GM19397 (cell line): ENCODE measurements around the gene ST6GAL1.
"Not testable (repeated sequence)": the region's sequence is repeated elsewhere in the genome, so short reads cannot be mapped to it uniquely, and the experiment has no call there.

Experiments
- ATAC-seq: cut with Tn5 transposase; IDR thresholded peaks from one replicate; pipeline ENCODE4 v1.9.1; 2021; ENCODE audit warnings: mild to moderate bottlenecking, moderate library complexity; ENCODE audit not compliant: unreplicated experiment

ST6GAL1 gene

GRCh38 chr3:187017511-187018230, 87.3 kb downstream of the ST6GAL1 start:
- no peak for ATAC-seq

GRCh38 chr3:187019542-187020072, 89.3 kb downstream of the ST6GAL1 start:
- no peak for ATAC-seq

DNA sequence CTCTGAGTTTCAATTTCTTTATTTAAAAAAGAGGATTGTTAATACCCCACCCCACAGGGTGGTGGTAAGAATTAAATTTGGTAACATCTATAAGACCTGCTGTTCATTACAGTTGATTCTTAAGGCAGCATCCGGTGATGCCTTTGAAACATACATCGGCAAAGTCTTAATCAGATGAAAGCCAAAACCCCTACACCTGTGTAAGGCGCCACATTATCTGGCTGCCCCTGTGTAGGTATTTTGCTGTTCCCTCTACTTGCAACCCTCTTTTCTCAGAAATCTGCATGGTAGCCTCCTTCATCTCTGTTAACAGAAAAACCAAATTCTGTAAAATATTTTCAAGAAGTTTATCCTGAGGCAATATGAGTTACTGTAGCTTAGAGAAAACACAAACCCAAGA, 90.0 kb downstream of the ST6GAL1 start:
- ATAC-seq: no peak

GRCh38 chr3:187021748-187022402, 91.5 kb downstream of the ST6GAL1 start:
- ATAC-seq: peak; percentile 39

GRCh38 chr3:187022403-187023029, 92.2 kb downstream of the ST6GAL1 start:
- ATAC-seq: no peak

DNA sequence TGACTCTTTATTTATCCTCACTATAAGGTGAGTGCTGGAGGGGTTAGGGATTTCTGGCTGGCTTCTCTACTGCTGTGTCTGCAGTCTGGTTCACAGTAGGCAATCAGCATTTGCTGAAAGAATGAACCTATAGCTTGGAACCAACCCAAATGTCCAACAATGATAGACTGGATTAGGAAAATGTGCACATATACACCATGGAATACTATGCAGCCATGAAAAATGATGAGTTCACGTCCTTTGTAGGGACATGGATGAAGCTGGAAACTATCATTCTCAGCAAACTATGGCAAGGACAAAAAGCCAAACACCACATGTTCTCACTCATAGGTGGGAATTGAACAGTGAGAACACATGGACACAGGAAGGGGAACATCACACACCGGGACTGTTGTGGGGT, 93.0 kb downstream of the ST6GAL1 start:
- ATAC-seq: not testable (repeated sequence)

DNA sequence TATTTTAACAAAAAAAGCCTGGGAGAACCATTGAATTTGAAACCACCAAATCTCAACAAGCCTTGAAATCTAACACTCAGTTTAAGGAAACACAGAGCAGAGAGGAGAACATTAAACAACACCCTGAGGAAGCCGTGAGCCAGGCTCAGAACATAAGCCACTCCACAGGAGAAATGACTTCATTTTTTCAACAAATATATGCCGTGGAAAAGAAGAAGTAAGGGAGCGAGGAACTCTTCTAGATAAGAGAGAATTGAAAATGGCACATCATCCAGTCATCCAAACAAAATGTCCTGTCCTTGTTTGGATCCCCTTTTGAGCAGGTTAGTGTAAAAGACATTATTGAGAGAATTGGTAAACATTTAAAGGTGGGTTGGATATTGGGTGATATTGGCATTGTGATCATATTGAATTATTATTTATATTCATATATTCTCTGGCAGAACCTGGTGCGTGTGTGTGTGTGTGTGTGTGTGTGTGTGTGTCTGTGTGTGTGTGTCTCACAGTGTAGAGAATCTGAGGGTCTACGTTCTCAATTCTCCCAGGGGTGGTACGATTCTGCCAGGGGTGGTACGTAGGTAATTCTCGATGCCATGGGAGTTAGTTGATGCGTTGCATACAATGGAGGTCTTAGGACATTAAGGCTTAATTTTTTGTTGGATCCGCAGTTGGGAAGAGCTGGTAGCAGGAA, 94.4 kb downstream of the ST6GAL1 start:
- no peak for ATAC-seq

GRCh38 chr3:187025254-187025655, 94.9 kb downstream of the ST6GAL1 start:
- peak; percentile 20 for ATAC-seq

DNA sequence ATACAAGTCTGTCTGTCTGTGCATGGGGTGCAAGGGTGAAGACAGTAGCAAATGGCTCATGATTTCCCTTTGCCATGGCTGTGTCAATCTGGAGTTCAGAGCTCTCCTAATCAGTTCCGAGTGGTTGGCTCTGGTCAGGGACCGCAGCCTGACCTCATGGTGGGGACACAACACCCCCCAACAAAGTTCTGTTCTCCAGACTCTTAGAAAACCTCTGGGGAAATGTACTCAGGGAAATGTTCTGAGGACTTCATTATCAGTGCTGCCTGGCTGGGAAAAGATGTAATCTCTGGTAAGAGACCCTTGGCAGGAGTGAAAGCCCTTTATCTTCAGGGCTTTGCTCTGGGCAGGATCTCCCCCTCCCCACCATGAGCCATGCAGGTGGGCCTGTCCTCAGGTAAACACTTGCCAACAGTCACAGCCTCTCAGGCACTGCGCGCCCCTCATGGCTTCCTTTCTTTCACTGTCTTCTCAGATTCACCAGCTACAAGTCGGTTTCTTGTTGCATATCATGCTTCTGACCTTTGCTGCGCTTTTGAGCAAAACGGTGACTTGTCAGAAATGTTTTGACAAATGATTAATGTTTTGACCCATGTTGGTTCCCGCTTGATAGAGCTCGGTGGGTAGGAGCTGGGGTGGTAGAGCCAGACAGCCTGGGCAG, 95.5 kb downstream of the ST6GAL1 start:
- ATAC-seq: peak; percentile 31

GRCh38 chr3:187026317-187026670, 96.0 kb downstream of the ST6GAL1 start:
- no peak for ATAC-seq

DNA sequence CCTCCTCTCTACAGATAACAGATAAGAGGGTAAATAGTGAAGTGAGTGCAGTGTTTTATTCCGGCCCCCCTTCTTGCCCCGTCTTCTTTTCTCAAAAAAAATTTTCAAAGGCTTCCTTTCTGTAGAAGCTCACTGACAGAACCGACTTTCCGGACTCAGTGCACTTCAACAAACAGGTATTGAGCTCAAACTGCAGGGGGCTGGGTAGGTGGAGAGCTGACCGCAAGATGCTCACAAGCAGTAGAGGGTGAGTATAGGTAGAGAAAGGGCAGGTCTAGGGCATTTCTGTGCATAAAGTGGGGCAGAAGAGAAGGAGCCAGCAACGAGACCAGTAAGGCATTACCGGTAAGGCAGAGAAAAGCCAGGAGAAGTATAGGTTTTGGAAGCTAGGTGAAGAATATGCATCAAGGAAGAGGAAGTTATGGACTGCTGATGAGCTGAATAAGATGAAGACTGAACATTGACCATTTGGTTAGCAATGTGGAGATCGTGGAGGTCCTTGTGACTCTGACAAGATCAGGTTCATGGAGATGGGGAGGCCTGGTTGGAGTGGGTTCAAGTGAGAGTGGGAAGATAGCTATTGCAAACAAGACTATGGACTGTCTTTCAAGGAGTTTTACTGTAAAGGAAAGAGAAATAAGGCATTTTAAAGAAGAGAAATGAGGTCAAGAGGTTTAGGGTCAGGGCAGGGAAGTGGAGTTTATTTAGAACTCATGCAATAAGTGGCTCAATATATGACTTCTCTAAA, 97.4 kb downstream of the ST6GAL1 start:
- no peak for ATAC-seq

DNA sequence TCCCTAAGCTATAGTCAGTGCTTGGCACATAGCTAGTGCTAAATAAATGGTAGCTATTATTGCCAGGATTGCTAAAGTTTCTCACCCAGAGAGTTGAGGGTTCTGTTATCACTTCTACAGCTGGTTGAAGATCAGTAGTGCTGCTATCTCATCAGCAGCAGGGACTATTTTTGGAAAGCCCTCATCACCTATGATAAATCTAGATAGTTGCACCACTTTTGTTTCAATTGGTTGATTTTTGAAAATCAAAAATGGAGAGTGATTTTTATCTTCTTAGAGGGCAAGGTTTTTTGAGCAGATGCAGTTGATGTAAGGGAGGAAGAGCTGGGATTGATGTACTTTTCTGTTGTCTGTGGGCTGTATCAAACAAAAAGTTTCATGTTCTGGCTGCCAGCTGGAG, 101.6 kb downstream of the ST6GAL1 start:
- ATAC-seq: no peak

GRCh38 chr3:187036394-187036793, 106.1 kb downstream of the ST6GAL1 start:
- no peak for ATAC-seq

DNA sequence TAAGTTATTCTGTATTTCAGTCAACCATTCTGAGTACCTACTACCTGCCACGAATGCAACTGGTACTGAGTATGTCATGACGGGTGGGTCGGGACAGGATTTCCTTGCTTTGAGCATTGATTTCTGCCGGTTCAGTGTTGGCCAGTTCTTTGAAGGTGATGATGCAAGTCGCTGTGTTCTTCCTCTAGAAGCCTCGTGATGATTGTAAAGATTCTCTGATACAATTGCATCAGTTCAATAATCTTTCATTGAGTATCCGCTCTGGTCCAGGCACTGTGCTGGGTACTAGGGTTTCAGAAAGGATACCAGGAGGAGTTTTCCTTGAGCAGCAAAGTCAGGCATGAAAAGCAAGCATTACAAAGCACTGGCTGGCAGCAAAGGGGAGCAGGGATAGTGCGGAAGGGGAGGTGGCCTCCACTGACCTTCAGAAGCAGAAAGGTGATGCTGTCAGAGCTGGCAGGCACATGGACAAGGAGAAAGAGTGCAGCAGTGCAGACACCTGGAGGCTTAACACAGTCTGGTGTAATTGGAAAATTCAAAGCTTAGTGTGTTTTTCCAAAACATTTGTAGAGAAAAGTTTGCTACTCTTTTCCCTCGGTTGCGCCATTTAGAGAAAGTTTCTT, 108.9 kb downstream of the ST6GAL1 start:
- no peak for ATAC-seq

- ATAC-seq: no peak
Observed at GRCh38 chr3:187039723-187040414, 109.5 kb downstream of the ST6GAL1 start.

DNA sequence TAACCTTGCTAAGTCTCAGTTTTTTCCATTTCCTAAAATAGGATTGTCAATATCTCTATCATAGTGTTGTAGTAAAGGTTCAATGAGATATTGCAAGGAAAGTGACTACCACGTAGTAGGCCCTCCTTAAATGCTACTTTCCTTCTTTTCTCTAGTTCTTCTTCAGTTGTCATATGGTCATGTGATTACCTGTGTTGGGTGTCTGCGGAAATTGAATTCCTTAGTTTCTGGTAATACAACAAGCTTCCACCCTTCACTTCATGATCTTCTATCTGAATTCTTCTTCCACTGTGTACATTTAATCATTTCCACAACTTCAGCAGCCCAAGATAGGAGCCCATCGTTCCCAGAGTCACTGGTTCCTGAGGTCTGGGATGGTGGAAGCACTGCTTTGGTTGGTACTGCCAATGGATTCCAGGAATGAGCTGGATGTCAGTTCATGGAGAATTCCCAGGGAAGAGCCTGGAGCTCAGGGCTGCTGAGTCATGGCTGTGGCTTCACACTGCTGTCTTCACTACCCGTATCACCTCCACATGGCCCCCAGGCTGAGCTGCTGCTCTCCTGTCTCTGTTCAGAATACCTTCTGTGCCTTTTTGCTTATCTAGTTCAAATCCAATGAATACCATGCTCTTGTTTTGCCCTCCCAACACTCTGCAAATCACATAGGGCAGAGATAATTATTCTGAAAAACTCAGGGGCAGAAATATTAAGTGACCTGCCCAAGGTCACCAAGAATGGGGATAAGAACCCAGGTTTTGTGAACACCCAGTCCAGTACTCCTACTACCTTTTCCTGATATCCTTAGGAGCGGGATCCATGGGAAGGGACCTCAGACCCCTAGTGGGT, 110.4 kb downstream of the ST6GAL1 start:
- ATAC-seq: no peak

GRCh38 chr3:187041362-187042307, 111.3 kb downstream of the ST6GAL1 start:
- peak; percentile 41 for ATAC-seq
